Duodenal mucosa (tissue), 2 donors: ENCODE data around the gene LRP1.
A peak's percentile ranks its signal among the peaks of the same experiment; 100 is the strongest.

Source experiments
- H3K27ac ChIP-seq: one replicate; pipeline ENCODE4 v1.7.0; 2013; ENCODE audit warnings: low read depth, low read length
- H3K27me3 ChIP-seq, 2 donors: one replicate each; pipeline ENCODE4 v1.7.0; 2013; ENCODE audit warnings: low read length in 2 of 2, control low read depth in 1 of 2; ENCODE audit not compliant: insufficient read depth in 2 of 2, control insufficient read depth in 1 of 2
- H3K36me3 ChIP-seq, 2 donors: one replicate each; pipeline ENCODE4 v1.7.0; 2013; ENCODE audit warnings: low read length in 2 of 2, control low read depth in 1 of 2; ENCODE audit not compliant: insufficient read depth in 2 of 2, control insufficient read depth in 1 of 2
- H3K4me1 ChIP-seq, 2 donors: one replicate each; pipeline ENCODE4 v1.7.0; 2013; ENCODE audit warnings: low read length in 2 of 2, control low read depth in 1 of 2; ENCODE audit not compliant: insufficient read depth in 2 of 2, control insufficient read depth in 1 of 2
- H3K4me3 ChIP-seq, 2 donors: one replicate each; pipeline ENCODE4 v1.7.0; 2013; ENCODE audit warnings: low read length in 2 of 2, low read depth in 1 of 2
- H3K9ac ChIP-seq, 2 donors: one replicate each; pipeline ENCODE4 v1.7.0; 2013; ENCODE audit warnings: low read length in 2 of 2, low read depth in 1 of 2
- H3K9me3 ChIP-seq, 2 donors: one replicate each; pipeline ENCODE4 v1.7.0; 2013; ENCODE audit warnings: low read length in 2 of 2, control low read depth in 1 of 2; ENCODE audit not compliant: control insufficient read depth in 1 of 2

The LRP1 gene

DNA sequence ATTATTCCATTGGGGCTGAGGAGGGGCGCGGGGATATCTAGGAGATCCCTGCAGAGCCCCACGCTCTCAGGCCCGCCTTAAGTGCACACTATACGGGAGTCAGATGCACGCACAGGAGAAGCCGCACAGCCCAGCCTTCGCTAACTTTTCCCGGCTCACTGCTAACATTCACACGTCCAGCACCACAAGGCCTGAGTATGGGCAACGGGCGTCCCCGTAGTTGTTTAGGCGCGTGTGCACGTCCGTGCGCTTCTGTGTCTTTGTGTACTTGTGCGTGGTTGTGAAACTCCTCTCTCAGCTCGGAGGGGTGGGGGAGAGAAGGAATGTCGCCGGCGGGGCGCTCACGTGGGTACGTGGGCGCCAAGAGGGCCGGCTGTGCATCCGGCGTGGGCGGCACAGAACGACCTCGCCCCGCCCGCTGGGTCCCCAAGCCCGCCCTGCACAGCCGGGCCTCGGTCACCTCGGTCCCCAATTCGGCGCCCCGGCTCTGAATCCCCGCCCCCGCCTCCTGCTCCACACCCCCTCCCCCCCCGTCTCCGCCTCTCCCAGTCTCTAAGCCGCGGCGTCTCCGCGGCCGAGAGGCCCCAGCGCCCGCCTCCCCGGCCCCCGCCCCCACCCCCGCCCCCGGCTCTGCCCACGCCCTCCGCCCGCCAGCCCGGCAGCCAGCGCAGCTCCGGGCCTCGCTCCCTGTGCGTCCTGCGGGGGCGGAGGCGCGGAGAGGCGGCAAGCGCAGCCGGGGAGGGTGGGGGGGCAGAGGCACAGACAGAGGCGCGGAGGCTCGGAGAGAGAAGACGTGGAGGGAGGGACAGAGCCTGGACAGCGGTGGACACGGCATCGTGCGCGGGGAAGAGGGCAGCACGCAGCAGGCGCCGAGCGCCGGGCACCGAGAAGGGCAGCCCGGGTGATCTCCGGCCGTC lies 39.7 kb upstream of the LRP1 start, which contains the start of gene NAB2:
TSS of gene NAB2 (plus strand) at position 761 of the 917 bp plus-strand sequence. CDS start 158 bp downstream, outside the sequence.
- peak within 1 kb of the TSS; percentile 84 to 86 for H3K4me3 ChIP-seq
- no peaks in the 10 kb centered on the region for H3K9me3 ChIP-seq
- H3K36me3 ChIP-seq: peaks cover 0 to 11% of the 10 kb centered on the region in 2 donors
- H3K27me3 ChIP-seq: no peaks in the 10 kb centered on the region
- peaks cover 28 to 43% of the 10 kb centered on the region in 2 donors for H3K4me1 ChIP-seq
- peak within 1 kb of the TSS; percentile 79 to 89 for H3K9ac ChIP-seq
- H3K27ac ChIP-seq: peak within 1 kb of the TSS; percentile 97

DNA sequence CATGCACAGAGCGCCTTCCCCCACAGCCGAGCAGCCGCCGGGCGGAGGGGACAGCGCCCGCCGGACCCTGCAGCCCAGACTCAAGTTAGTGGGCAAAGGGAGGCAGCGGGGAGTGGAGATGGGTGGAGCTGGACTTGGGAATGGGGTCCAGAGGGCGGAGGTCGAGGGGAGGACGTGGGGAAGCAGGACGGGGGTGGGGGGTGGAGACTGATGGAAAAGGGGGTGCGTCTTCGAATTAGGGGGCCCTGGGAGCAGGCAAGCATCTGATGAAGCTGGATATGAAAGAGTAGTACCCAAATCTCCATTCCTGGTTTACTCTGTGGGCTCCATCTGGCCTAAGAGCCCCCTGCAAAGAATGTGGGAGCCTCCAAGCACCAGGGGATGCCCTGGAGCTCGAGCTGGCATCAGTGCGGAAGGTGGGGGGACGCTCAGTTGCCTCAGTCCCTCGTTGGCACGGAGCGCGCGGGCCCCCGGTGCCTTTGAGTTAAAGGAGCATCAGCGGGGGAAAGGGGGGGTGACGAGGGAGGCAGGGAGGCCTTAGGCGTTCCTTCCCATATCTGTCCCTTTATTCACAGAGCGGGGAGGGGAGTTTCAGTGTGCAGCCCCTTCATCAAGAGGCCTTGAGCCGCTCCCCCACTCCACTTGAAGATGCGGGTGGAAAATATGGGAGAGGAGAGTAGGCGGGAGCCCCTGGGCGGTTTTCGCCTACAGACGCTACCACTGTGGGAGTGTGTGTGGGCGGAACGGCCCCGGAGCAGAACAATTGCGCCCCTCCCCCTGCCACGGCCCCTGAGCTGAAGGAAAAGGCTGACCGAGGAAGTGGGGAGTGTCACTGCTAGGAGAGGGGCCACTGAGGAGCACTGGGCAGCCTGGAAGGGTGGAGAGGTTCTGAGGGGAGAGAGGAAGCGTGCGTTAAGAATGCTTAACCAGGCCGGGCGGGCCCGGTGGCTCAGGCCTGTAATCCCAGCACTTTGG lies 38.7 kb upstream of the LRP1 start:
- Histone ChIP-seq H3K4me1 (peaks cover 31 to 45% of the 10 kb centered on the region in 2 donors), H3K27ac (peak overlapping the region; percentile 56), H3K9ac (peak overlapping the region; percentile 56 to 77)

DNA sequence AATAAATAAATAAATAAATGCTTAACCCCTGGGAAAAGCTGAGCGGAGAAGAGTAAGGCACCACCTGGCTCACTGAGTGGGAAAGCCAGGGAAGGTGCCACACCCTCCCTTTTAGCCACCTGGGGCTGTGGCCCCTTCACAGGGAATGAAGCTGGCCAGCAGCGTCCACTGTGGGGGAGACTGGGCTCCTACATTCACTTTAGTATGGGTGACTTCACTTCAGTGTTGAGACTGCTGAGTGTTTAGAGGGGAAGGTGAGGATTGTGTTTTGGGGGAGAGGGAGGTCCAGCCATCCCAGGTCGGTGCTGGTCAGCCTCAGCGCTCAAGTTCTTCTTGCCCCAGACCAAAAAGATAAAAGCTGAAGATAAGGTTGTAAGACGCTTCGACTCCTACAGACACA lies 37.8 kb upstream of the LRP1 start:
- Histone ChIP-seq H3K9ac (peak overlapping the region in 1 of 2 donors; percentile 18), H3K4me3 (peak overlapping the region; percentile 40 to 51), H3K4me1 (peaks cover 34 to 45% of the 10 kb centered on the region in 2 donors), H3K36me3 (peaks cover 2 to 21% of the 10 kb centered on the region in 2 donors), H3K9me3 (no peaks in the 10 kb centered on the region), H3K27ac (no peak overlapping the region), H3K27me3 (no peaks in the 10 kb centered on the region)

More for the DNA sequence above, 38.7 kb upstream of the LRP1 start:
- peaks cover 0 to 13% of the 10 kb centered on the region in 2 donors for H3K36me3 ChIP-seq
- no peaks in the 10 kb centered on the region for H3K27me3 ChIP-seq
- no peaks in the 10 kb centered on the region for H3K9me3 ChIP-seq
- H3K4me3 ChIP-seq: peak overlapping the region; percentile 84 to 86

DNA sequence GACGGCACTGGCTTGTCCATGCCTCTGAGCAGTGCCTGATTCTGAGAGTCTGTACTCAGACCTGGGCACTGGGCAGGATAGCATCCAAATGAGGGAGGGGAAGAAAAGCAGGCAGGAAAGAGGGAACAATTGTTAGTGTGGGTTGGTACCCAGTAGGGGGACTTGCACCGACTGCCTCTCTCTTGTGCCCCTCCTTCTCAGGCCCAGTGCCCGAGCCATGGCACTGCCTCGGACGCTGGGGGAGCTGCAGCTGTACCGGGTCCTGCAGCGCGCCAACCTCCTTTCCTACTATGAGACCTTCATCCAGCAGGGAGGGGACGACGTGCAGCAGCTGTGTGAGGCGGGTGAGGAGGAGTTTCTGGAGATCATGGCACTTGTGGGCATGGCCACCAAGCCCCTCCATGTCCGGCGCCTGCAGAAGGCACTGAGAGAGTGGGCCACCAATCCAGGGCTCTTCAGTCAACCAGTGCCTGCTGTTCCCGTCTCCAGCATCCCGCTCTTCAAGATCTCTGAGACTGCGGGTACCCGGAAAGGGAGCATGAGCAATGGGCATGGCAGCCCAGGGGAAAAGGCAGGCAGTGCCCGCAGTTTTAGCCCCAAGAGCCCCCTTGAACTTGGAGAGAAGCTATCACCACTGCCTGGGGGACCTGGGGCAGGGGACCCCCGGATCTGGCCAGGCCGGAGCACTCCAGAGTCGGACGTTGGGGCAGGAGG lies 37.2 kb upstream of the LRP1 start:
- H3K4me3 ChIP-seq: peak overlapping the region; percentile 40 to 51
- H3K27ac ChIP-seq: no peak overlapping the region
- peaks cover 31 to 43% of the 10 kb centered on the region in 2 donors for H3K4me1 ChIP-seq
- H3K9ac ChIP-seq: peak overlapping the region in 1 of 2 donors; percentile 18
- peaks cover 8 to 27% of the 10 kb centered on the region in 2 donors for H3K36me3 ChIP-seq
- H3K9me3 ChIP-seq: no peaks in the 10 kb centered on the region
- no peaks in the 10 kb centered on the region for H3K27me3 ChIP-seq

DNA sequence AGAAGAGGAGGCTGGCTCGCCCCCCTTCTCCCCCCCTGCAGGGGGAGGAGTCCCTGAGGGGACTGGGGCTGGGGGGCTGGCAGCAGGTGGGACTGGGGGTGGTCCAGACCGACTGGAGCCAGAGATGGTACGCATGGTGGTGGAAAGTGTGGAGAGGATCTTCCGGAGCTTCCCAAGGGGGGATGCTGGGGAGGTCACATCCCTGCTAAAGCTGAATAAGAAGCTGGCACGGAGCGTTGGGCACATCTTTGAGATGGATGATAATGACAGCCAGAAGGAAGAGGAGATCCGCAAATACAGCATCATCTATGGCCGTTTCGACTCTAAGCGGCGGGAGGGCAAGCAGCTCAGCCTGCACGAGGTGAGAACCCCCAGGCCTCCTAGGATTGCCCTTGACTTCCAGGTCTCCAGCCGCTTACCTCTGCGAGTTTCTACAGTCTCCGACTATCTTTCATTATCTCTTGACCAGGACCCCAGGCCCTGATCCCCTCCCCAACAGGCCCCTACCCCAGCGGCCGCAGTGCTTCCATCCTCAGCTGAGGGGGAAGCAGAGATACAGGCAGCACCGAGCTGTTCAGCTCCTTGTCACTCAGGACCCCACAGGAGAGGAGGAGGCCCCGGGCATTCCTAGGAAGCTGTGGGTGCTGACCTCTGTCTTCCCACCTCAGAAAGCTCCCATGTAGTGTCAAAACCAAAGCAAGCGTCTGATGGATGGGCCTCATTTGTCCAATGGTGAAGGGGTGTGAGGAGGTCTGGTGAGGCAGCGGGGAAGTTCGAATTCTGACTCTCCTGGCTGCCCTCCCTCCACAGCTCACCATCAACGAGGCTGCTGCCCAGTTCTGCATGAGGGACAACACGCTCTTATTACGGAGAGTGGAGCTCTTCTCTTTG lies 36.4 kb upstream of the LRP1 start:
- Histone ChIP-seq H3K9me3 (no peaks in the 10 kb centered on the region), H3K27ac (no peak overlapping the region), H3K9ac (no peak overlapping the region), H3K36me3 (peaks cover 15 to 35% of the 10 kb centered on the region in 2 donors), H3K27me3 (no peaks in the 10 kb centered on the region), H3K4me3 (no peak overlapping the region), H3K4me1 (peaks cover 27 to 44% of the 10 kb centered on the region in 2 donors)

DNA sequence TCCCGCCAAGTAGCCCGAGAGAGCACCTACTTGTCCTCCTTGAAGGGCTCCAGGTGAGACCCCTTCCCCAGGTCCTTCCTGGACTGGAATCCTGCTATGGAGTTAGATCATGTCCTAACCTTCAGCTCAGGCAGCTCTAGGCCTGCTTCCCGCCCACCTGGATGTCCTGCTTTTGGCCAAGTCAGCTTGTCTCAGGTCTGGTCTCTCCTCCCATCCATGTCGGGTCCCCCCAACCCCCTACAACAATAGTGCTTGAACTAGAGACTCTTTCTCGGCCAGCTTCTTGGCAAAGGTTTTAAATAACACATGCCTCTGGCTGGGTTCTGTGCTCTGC lies 35.8 kb upstream of the LRP1 start:
- Histone ChIP-seq H3K9ac (no peak overlapping the region), H3K36me3 (peaks cover 15 to 41% of the 10 kb centered on the region in 2 donors), H3K4me3 (no peak overlapping the region), H3K9me3 (no peaks in the 10 kb centered on the region), H3K4me1 (peaks cover 27 to 45% of the 10 kb centered on the region in 2 donors), H3K27ac (peak overlapping the region; percentile 27), H3K27me3 (no peaks in the 10 kb centered on the region)

DNA sequence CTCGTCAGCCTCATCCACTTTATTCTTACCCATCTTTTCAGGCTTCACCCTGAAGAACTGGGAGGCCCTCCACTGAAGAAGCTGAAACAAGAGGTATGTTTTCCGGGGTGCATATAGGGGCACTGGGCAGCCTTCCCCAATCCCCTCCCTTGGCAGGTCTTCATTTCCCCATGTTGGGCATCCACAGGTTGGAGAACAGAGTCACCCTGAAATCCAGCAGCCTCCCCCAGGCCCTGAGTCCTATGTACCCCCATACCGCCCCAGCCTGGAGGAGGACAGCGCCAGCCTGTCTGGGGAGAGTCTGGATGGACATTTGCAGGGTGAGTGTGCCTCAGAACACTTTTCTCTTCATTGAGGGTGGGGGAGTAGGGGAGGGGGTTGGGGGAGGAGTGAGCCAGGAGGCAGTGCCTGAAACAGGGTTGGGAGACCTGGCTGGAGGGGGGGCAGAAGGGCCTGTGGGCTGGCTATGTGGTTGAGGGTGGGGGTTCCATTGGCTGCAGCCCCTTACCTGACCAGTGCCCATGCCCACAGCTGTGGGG lies 35.3 kb upstream of the LRP1 start:
- H3K4me3 ChIP-seq: no peak overlapping the region
- H3K9ac ChIP-seq: no peak overlapping the region
- peak overlapping the region; percentile 27 for H3K27ac ChIP-seq
- H3K9me3 ChIP-seq: no peaks in the 10 kb centered on the region
- no peaks in the 10 kb centered on the region for H3K27me3 ChIP-seq
- H3K36me3 ChIP-seq: peaks cover 17 to 46% of the 10 kb centered on the region in 2 donors
- peaks cover 25 to 43% of the 10 kb centered on the region in 2 donors for H3K4me1 ChIP-seq

DNA sequence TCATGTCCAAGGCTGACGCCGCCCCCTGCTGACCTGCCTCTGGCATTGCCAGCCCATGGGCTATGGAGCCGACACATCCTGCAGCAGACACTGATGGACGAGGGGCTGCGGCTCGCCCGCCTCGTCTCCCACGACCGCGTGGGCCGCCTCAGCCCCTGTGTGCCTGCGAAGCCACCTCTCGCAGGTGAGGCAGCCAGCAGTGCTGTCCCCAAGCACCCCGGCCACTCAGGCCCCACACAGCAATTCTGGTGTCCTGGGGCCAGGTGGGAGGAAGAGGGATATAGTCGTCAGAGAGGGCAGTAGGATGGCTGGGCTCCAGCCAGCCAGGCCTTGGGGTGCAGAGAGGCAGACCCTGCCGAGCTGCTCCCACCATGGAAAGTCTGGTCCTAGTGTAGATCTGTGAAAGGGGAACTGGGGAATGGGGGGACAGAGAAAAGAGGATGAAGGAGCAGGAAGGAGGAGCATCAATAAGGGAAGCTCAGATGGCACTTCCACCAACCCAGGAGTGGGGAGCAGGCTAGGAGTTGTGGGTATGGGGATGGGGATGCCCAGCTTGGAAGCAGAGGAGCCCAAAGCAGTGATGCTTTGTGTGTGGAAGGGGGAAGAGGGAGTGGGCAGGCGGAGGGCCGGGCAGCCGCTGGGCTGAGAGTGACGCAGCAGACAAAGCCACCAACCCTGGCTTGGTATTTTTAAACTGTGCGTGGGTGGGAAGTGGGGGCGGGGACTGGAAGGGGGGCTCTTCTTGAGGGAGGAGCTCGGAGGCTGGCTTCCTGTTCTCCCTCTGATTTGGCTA lies 34.7 kb upstream of the LRP1 start:
- Histone ChIP-seq H3K4me3 (peak overlapping the region in 1 of 2 donors; percentile 5), H3K27me3 (no peaks in the 10 kb centered on the region), H3K4me1 (peaks cover 23 to 37% of the 10 kb centered on the region in 2 donors), H3K27ac (no peak overlapping the region), H3K9me3 (no peaks in the 10 kb centered on the region), H3K9ac (no peak overlapping the region), H3K36me3 (peaks cover 24 to 53% of the 10 kb centered on the region in 2 donors)
